Measurements from ENCODE around the gene GARNL3. TPM values are rescaled to one million over a fixed set of nuclear protein-coding genes. Genes with fewer than 3 reads are reported as not detected.

GARNL3 gene
- total RNA-seq, 1 experiment from 2014 or later = 15.5 TPM

- intact Hi-C loops (cut with micrococcal nuclease) = no loop called here
Measured at GRCh38 chr9:127290561-127291065, 26.0 kb downstream of the GARNL3 start.

DNA sequence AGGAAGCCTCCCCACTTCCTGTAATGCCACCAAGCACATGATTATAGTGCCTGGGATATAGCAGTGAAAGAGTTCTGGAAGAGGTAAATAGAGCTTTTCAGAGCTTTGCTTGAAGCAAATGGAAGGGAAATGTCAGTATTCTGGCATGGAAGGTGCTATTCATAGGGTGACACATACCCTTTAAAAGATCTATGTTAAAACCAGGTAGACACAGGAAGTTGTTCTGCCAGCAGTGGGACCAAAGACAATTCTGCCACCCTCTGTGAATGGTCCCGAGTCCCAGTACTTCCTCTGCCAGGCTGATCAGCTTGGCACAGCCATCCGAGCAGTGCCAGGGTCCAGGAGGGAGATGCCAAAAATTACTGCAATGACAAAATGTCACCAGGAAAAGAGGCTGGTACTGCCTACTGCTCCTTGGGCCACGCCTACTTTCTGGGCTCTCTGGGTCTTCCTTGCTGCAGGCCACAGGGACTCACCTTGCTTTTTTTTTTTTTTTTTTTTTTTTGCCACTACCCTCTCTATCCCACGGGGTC, 26.7 kb downstream of the GARNL3 start:
- intact Hi-C loops (cut with micrococcal nuclease) = no loop called here
- no peaks in the 10 kb centered on the region for H3K9me3 ChIP-seq (ENCODE audit: low read length)
- no peaks in the 10 kb centered on the region for H3K27me3 ChIP-seq (ENCODE audit: low read length)
- no peak overlapping the region for H2AFZ ChIP-seq (ENCODE audit: low read length)
- H3K36me3 ChIP-seq (ENCODE audit: low read depth, low read length) = no peaks in the 10 kb centered on the region
- H3K9ac ChIP-seq (ENCODE audit: low read length) = no peak overlapping the region
- CTCF ChIA-PET = interaction anchor here (0.6 to 1.1 kb wide), 2 partner anchors 67 to 146 kb away, joined by 3 to 4 read pairs; no protein-coding TSS in a partner anchor
- no TSS peak for BruUV-seq (replicated peaks)
- no peak overlapping the region for H3K27ac ChIP-seq (ENCODE audit: low read length)
- no peak overlapping the region for H3K4me2 ChIP-seq (ENCODE audit: low read length)
- TF ChIP-seq CTCF (conservative IDR thresholded peaks at IDR 0.05; ENCODE audit: low read depth, low read length) (no peak), EZH2phosphoT487 (IDR thresholded peaks at IDR 0.05; ENCODE audit: borderline replicate concordance, low read length) (no peak), EZH2 (IDR thresholded peaks at IDR 0.05; ENCODE audit: low read length, unreplicated experiment) (no peak)
- no peaks in the 10 kb centered on the region for H3K79me2 ChIP-seq (ENCODE audit: low read length)
- no peaks in the 10 kb centered on the region for H3K9me2 ChIP-seq (replicated peaks; ENCODE audit: low read length)
- POLR2A ChIA-PET (ENCODE audit: unreplicated experiment) = no interaction called here
- DNase-seq (no peak), ATAC-seq (no peak)
- H3K4me3 ChIP-seq (ENCODE audit: low read length) = no peak overlapping the region
- no peaks in the 10 kb centered on the region for H4K20me1 ChIP-seq (ENCODE audit: low read length)
- H3K4me1 ChIP-seq (ENCODE audit: insufficient read depth, low read length) = no peaks in the 10 kb centered on the region
- no peaks in the 10 kb centered on the region for H3F3A ChIP-seq (ENCODE audit: low read length, unreplicated experiment)

More at GRCh38 chr9:127290561-127291065, 26.0 kb downstream of the GARNL3 start:
- CTCF ChIA-PET = interaction anchor here (0.6 kb wide), 1 partner anchor 146 kb away, joined by 4 read pairs; no protein-coding TSS in a partner anchor
- Histone ChIP-seq H3K4me3 (ENCODE audit: low read length) (no peak overlapping the region), H3K9me3 (ENCODE audit: low read length) (no peaks in the 10 kb centered on the region), H3K27ac (ENCODE audit: low read length) (no peak overlapping the region), H3K4me1 (ENCODE audit: insufficient read depth, low read length) (no peaks in the 10 kb centered on the region), H3K79me2 (ENCODE audit: low read length) (no peaks in the 10 kb centered on the region), H3K27me3 (ENCODE audit: low read length) (no peaks in the 10 kb centered on the region), H3F3A (ENCODE audit: low read length, unreplicated experiment) (no peaks in the 10 kb centered on the region), H3K9ac (ENCODE audit: low read length) (no peak overlapping the region), H2AFZ (ENCODE audit: low read length) (no peak overlapping the region), H3K4me2 (ENCODE audit: low read length) (no peak overlapping the region), H3K36me3 (ENCODE audit: low read depth, low read length) (no peaks in the 10 kb centered on the region), H4K20me1 (ENCODE audit: low read length) (no peaks in the 10 kb centered on the region), H3K9me2 (replicated peaks; ENCODE audit: low read length) (no peaks in the 10 kb centered on the region)
- ATAC-seq = no peak
- POLR2A ChIA-PET (ENCODE audit: unreplicated experiment) = no interaction called here
- TF ChIP-seq EZH2 (IDR thresholded peaks at IDR 0.05; ENCODE audit: low read length, unreplicated experiment) (no peak), CTCF (conservative IDR thresholded peaks at IDR 0.05; ENCODE audit: low read depth, low read length) (no peak), EZH2phosphoT487 (IDR thresholded peaks at IDR 0.05; ENCODE audit: borderline replicate concordance, low read length) (no peak)
- no peak for DNase-seq
- BruUV-seq (replicated peaks) = no TSS peak

DNA sequence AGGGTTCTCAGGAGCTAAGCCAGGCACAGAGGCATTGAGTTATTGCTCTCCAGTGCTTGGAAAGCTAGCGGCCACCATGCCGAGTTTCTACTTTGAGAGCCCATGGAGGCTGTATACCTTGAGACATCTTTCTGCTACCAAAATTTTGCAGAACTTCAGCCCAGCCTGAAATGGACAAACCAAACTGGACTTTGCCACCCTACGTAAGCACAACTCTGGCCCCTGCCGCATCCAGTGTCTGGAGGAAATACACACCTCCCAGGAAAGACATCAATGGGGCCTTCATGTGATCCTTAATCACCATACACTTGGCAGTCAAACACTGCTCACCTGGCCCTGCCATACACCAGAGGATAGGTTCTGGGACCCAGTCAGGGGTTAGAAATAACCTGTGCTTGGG, 27.8 kb downstream of the GARNL3 start:
- Histone ChIP-seq H3K4me3 (ENCODE audit: low read length) (no peak overlapping the region), H3K27me3 (ENCODE audit: low read length) (no peaks in the 10 kb centered on the region), H3K9me3 (ENCODE audit: low read length) (no peaks in the 10 kb centered on the region), H3K79me2 (ENCODE audit: low read length) (no peaks in the 10 kb centered on the region), H4K20me1 (ENCODE audit: low read length) (no peaks in the 10 kb centered on the region), H3K36me3 (ENCODE audit: low read depth, low read length) (no peaks in the 10 kb centered on the region), H2AFZ (ENCODE audit: low read length) (no peak overlapping the region), H3F3A (ENCODE audit: low read length, unreplicated experiment) (no peaks in the 10 kb centered on the region), H3K9me2 (replicated peaks; ENCODE audit: low read length) (no peaks in the 10 kb centered on the region), H3K4me1 (ENCODE audit: insufficient read depth, low read length) (peaks cover 2% of the 10 kb centered on the region; the same call in 1 of the 2 replicates), H3K27ac (ENCODE audit: low read length) (no peak overlapping the region), H3K4me2 (ENCODE audit: low read length) (no peak overlapping the region), H3K9ac (ENCODE audit: low read length) (no peak overlapping the region)
- ATAC-seq (no peak), DNase-seq (no peak)
- TF ChIP-seq CTCF (conservative IDR thresholded peaks at IDR 0.05; ENCODE audit: low read depth, low read length) = no peak
- TF ChIP-seq EZH2 (IDR thresholded peaks at IDR 0.05; ENCODE audit: low read length, unreplicated experiment) = no peak
- TF ChIP-seq EZH2phosphoT487 (IDR thresholded peaks at IDR 0.05; ENCODE audit: borderline replicate concordance, low read length) = no peak
- ChIA-PET POLR2A (ENCODE audit: unreplicated experiment) (no interaction called here), CTCF (interaction anchor here (1.1 kb wide), 1 partner anchor 68 kb away, joined by 3 read pairs; no protein-coding TSS in a partner anchor)
- intact Hi-C loops (cut with micrococcal nuclease) = no loop called here
- no TSS peak for BruUV-seq (replicated peaks)

Measured in PC-3 (cell line).